Thyroid gland (tissue), 4 donors: ENCODE data around the gene RNF186. TPM values are rescaled to one million over a fixed set of nuclear protein-coding genes. Genes with fewer than 3 reads are reported as not detected.

ENCODE experiments used
- DNase-seq, 2 donors: peaks; one replicate each; pipeline ENCODE4 v3.0.0-alpha.2; 2019
- H3K27ac ChIP-seq, 3 donors: fragments of 200-600 bp; sonication (generic); 1 replicate in 2 of 3; 2 replicates in 1 of 3; pipeline ENCODE4 v1.5.1; 2016 to 2019; ENCODE audit warnings: mild to moderate bottlenecking in 1 of 3, moderate library complexity in 1 of 3
- H3K27me3 ChIP-seq: fragments of 200-600 bp; sonication (generic); one replicate; pipeline ENCODE4 v1.5.1; 2019
- H3K36me3 ChIP-seq, 2 donors: fragments of 200-600 bp; sonication (generic); one replicate each; pipeline ENCODE4 v1.5.1; 2016 to 2019
- H3K4me1 ChIP-seq, 2 donors: fragments of 200-600 bp; sonication (generic); one replicate each; pipeline ENCODE4 v1.5.1; 2017 to 2019
- H3K4me3 ChIP-seq, 3 donors: fragments of 200-600 bp; sonication (generic); replicated peaks in 1 of 3; 1 replicate in 2 of 3; 2 replicates in 1 of 3; pipeline ENCODE4 v1.5.1; 2016; ENCODE audit warnings: mild to moderate bottlenecking in 1 of 3
- H3K9me3 ChIP-seq: fragments of 200-600 bp; sonication (generic); one replicate; pipeline ENCODE4 v1.5.1; 2017
- POLR2A ChIP-seq, 2 donors: fragments of 450-650 bp; IDR thresholded peaks; one replicate each; pipeline ENCODE4 v1.6.1; 2017; ENCODE audit warnings: antibody characterized with exemption in 2 of 2, mild to moderate bottlenecking in 2 of 2, moderate library complexity in 1 of 2
- WGBS, 2 donors: methylation state at CpG; one replicate each; pipeline ENCODE4 v1.1.5; 2017; 5-methylcytosine and 5-hydroxymethylcytosine counted together
- intact Hi-C: fragments of 100-400 bp; cut with DNase I; formaldehyde crosslinking; loops from one replicate; pipeline ENCODE4 v1.15.1; 2023
- total RNA-seq, 4 donors: library from RNA; depleted of rRNA; stranded (reverse); fragments of >200 nt; gene quantifications; one replicate each; pipeline ENCODE4 v1.2.3, GENCODE V29; 2016
- TF ChIP-seq, protein P1 (sequence below), 6 experiments: fragments of 200-600 bp in 3 of 6; fragments of 450-650 bp in 3 of 6; sonication (generic) in 3 of 6; IDR thresholded peaks; one replicate each; pipeline ENCODE4 v1.5.1; 2016 to 2019; ENCODE audit warnings: antibody characterized with exemption in 6 of 6, mild to moderate bottlenecking in 2 of 6, inconsistent platforms in 1 of 6, moderate library complexity in 1 of 6

RNF186 gene
- total RNA-seq, 4 donors from 2014 or later: not detected

GRCh38 chr1:19814244-19814661, 830 bp downstream of the RNF186 start:
- Histone ChIP-seq H3K27ac (no peak overlapping the region), H3K9me3 (no peaks in the 10 kb centered on the region), H3K4me1 (peaks cover 4 to 22% of the 10 kb centered on the region in 2 donors), H3K36me3 (no peaks in the 10 kb centered on the region), H3K4me3 (no peak overlapping the region), H3K27me3 (no peaks in the 10 kb centered on the region)
- 80 to 84% methylated on average over 10 to 14 of the region's 15 CpGs for WGBS, 2 donors
- intact Hi-C loops: no loop called here
- no peak for DNase-seq
- TF ChIP-seq, protein P1, sequence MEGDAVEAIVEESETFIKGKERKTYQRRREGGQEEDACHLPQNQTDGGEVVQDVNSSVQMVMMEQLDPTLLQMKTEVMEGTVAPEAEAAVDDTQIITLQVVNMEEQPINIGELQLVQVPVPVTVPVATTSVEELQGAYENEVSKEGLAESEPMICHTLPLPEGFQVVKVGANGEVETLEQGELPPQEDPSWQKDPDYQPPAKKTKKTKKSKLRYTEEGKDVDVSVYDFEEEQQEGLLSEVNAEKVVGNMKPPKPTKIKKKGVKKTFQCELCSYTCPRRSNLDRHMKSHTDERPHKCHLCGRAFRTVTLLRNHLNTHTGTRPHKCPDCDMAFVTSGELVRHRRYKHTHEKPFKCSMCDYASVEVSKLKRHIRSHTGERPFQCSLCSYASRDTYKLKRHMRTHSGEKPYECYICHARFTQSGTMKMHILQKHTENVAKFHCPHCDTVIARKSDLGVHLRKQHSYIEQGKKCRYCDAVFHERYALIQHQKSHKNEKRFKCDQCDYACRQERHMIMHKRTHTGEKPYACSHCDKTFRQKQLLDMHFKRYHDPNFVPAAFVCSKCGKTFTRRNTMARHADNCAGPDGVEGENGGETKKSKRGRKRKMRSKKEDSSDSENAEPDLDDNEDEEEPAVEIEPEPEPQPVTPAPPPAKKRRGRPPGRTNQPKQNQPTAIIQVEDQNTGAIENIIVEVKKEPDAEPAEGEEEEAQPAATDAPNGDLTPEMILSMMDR (IDR thresholded peaks at IDR 0.05): no peak
- TF ChIP-seq POLR2A (IDR thresholded peaks at IDR 0.05): no peak

- no peaks in the 10 kb centered on the region for H3K27me3 ChIP-seq
- no peak overlapping the region for H3K27ac ChIP-seq
- intact Hi-C loops: no loop called here
- no peaks in the 10 kb centered on the region for H3K36me3 ChIP-seq
- WGBS, 2 donors: 96% methylated on average over 4 of the region's 4 CpGs
- H3K9me3 ChIP-seq: no peaks in the 10 kb centered on the region
- no peak overlapping the region for H3K4me3 ChIP-seq
- TF ChIP-seq, protein P1 (IDR thresholded peaks at IDR 0.05): no peak
- no peak for TF ChIP-seq POLR2A (IDR thresholded peaks at IDR 0.05)
- no peak for DNase-seq
- H3K4me1 ChIP-seq: peaks cover 4 to 18% of the 10 kb centered on the region in 2 donors
Measured at GRCh38 chr1:19813643-19813960, 1.5 kb downstream of the RNF186 start.

DNA sequence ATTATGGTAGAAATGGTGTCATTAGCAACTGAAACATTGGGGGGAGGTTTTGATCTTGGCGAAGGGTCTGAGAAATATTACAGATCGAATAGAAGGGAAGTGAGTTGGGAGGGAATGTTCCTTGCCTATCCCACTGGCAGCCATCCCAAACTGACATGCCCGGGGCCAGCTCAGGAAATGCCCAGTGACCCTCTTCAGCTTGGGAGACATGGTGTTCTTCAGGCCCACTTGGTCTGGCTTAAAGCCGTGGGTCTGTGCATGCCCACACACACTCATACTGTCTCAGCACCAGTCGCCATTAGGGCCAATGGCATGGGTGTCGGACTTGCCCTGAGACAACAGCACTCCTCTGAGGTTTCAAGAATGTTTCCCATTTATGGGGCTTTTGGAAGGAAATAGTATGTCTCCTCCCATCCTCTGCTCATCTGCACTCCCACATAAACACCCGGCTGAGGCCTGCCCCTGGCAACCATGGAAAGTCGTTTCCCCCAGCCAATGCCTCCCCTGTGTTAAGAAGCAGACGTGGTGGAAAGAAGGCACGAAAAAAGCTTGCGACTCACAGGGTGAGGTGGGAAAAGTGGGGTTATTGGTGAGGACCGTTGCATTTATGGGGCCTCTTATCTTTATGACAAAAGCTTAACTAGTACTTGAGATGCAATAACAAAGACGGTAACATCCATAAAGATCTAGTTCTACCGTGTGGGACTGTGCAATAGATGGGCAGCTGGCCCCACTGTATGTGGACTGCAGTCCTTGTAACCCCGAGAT, 2.0 kb downstream of the RNF186 start:
- intact Hi-C loops: no loop called here
- 79 to 81% methylated on average over 15 of the region's 15 CpGs for WGBS, 2 donors

DNA sequence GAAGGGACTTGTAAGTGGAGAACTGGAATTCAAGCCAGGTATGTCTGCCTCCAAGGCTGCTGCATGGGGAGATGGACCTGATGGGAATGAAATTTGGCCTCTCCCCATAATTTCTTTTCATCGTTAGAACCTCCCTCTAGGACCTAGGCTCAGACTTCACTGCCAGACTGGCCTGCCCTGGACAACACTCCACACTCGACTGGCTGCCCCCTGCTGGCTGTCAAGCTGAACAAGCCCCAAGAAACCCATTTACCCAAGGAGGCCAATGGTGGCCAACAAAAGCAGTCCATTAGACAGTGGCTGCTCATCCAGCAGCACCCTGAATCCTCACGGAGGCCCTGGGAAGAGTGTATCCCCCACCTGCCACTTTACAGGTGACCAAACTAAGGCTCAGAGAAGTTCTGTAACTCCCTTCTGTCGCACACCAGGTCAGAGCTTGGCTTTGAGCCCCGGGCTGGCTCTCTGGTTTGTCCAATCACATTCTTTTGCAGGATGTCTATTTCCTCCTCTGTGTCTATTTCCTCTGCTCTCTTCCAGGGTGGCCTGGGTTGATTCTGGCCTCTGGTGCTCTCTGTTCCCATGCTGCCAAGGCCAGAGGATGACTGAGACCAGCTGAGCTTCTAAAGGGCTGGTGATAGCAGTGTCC, 3.8 kb downstream of the RNF186 start:
- WGBS, 2 donors: 63 to 66% methylated on average over 5 of the region's 5 CpGs
- TF ChIP-seq, protein P1 (IDR thresholded peaks at IDR 0.05): peak in 4 of 6 experiments; percentile 21 to 37 (median 29)
- TF ChIP-seq POLR2A (IDR thresholded peaks at IDR 0.05): no peak
- Histone ChIP-seq H3K36me3 (no peaks in the 10 kb centered on the region), H3K9me3 (no peaks in the 10 kb centered on the region), H3K4me1 (peaks cover 4 to 17% of the 10 kb centered on the region in 2 donors), H3K4me3 (no peak overlapping the region), H3K27me3 (no peaks in the 10 kb centered on the region), H3K27ac (no peak overlapping the region)
- peak in 1 of 2 donors; percentile 40 for DNase-seq
- intact Hi-C loops: no loop called here

More for the DNA sequence above, 2.0 kb downstream of the RNF186 start:
- Histone ChIP-seq H3K27me3 (no peaks in the 10 kb centered on the region), H3K4me1 (peaks cover 4 to 18% of the 10 kb centered on the region in 2 donors), H3K27ac (no peak overlapping the region), H3K4me3 (no peak overlapping the region), H3K36me3 (no peaks in the 10 kb centered on the region), H3K9me3 (no peaks in the 10 kb centered on the region)
- TF ChIP-seq POLR2A (IDR thresholded peaks at IDR 0.05): no peak
- TF ChIP-seq, protein P1 (IDR thresholded peaks at IDR 0.05): no peak
- DNase-seq: no peak
